HepG2 (cell line): ENCODE results near the gene UBR1. TPM values are rescaled to one million over a fixed set of nuclear protein-coding genes. Genes with fewer than 3 reads are reported as not detected.

Experiments
- AGO1 ChIP-seq: fragments of 200-400 bp; formaldehyde crosslinking; IDR thresholded peaks from 2 replicates; pipeline ENCODE4 v1.6.1; 2017; ENCODE audit warnings: mild to moderate bottlenecking, low read depth, low read length, moderate library complexity; ENCODE audit not compliant: poor library complexity, severe bottlenecking
- ATF2 ChIP-seq: sonication (generic); formaldehyde crosslinking; IDR thresholded peaks from 2 replicates; pipeline ENCODE4 v1.4.0; 2020; ENCODE audit warnings: missing genetic modification reagents
- ATF7-NPFF ChIP-seq: sonication (generic); formaldehyde crosslinking; IDR thresholded peaks from 2 replicates; pipeline ENCODE4 v1.8.1; 2023; ENCODE audit warnings: mild to moderate bottlenecking, low read depth, missing genetic modification reagents, moderate library complexity
- BATF2 ChIP-seq: sonication (generic); formaldehyde crosslinking; IDR thresholded peaks from 2 replicates; pipeline ENCODE4 v1.8.0; 2022; ENCODE audit warnings: mild to moderate bottlenecking, missing genetic modification reagents, moderate library complexity
- CBX2 ChIP-seq, 2 experiments: fragments of 200-600 bp in 1 of 2; sonication (generic); formaldehyde crosslinking in 1 of 2; IDR thresholded peaks; 2 replicates each; pipeline versions ENCODE4 v1.7.0 to v1.8.1; 2018 to 2022; ENCODE audit warnings: low read depth in 2 of 2, low read length in 1 of 2, mild to moderate bottlenecking in 1 of 2, missing genetic modification reagents in 1 of 2
- CREB3 ChIP-seq: sonication (generic); formaldehyde crosslinking; IDR thresholded peaks from 2 replicates; pipeline ENCODE4 v1.5.0; 2020; ENCODE audit warnings: missing genetic modification reagents
- HNRNPK ChIP-seq: fragments of 200-400 bp; formaldehyde crosslinking; IDR thresholded peaks from 2 replicates; pipeline ENCODE4 v1.6.1; 2018; ENCODE audit warnings: low read length, low read depth, moderate library complexity, mild to moderate bottlenecking; ENCODE audit not compliant: poor library complexity, severe bottlenecking
- SNRNP70 ChIP-seq: fragments of 200-400 bp; formaldehyde crosslinking; IDR thresholded peaks from 2 replicates; pipeline ENCODE4 v1.6.1; 2017; ENCODE audit warnings: mild to moderate bottlenecking, low read depth, low read length, moderate library complexity
- SRY ChIP-seq: sonication (generic); formaldehyde crosslinking; IDR thresholded peaks from 2 replicates; pipeline ENCODE4 v1.8.0; 2022; ENCODE audit warnings: mild to moderate bottlenecking, missing genetic modification reagents
- UBTF ChIP-seq: sonication (generic); formaldehyde crosslinking; IDR thresholded peaks from 2 replicates; pipeline ENCODE4 v1.4.0; 2020; ENCODE audit warnings: mild to moderate bottlenecking, missing genetic modification reagents
- ZNF44 ChIP-seq: sonication (generic); formaldehyde crosslinking; IDR thresholded peaks from 2 replicates; pipeline ENCODE4 v1.5.1; 2020; ENCODE audit warnings: mild to moderate bottlenecking, missing genetic modification reagents
- ZNF816 ChIP-seq: sonication (generic); formaldehyde crosslinking; IDR thresholded peaks from 2 replicates; pipeline ENCODE4 v1.8.0; 2022; ENCODE audit warnings: missing genetic modification reagents, mild to moderate bottlenecking, borderline replicate concordance
- polyA plus RNA-seq, 8 experiments: library from polyadenylated mRNA; depleted of rRNA in 3 of 8; stranded (reverse) in 7 of 8; unstranded in 1 of 8; fragments of >200 nt; fragmentation: Illumina TruSeq in 4 of 8; extraction: Trizol in 4 of 8; gene quantifications; 2 replicates each; pipeline versions ENCODE4 v1.2.1 to v1.2.3, GENCODE V29; 2011 to 2016; ENCODE audit warnings: low read depth in 4 of 8, missing spikeins in 1 of 8, mixed read lengths in 1 of 8; ENCODE audit not compliant: insufficient read depth in 1 of 8
- total RNA-seq, 5 experiments: library from RNA; depleted of rRNA; stranded (reverse); fragments of >200 nt; fragmentation: Illumina TruSeq; extraction: Trizol; gene quantifications; 2 replicates each; pipeline ENCODE4 v1.2.3, GENCODE V29; 2016; ENCODE audit warnings: low read depth in 1 of 5

UBR1 gene
- total and polyA plus RNA-seq, 2 of the 13 experiments (the other 11 are each of a cell fraction or from before 2014, with no cell fraction given), result 6.4 to 18.0 TPM

- TF ChIP-seq SNRNP70, result no peak
- peak; percentile 42 for TF ChIP-seq CREB3 (CRISPR knock-in tag)
- TF ChIP-seq ZNF44 (CRISPR knock-in tag), result no peak
- peak; percentile 51 for TF ChIP-seq HNRNPK
- peak; percentile 95 for TF ChIP-seq UBTF (CRISPR knock-in tag)
- no peak for TF ChIP-seq ZNF816
- TF ChIP-seq ATF7-NPFF (CRISPR knock-in tag), result peak; percentile 62
- TF ChIP-seq ATF2, result 0 out of 2 replicates have a peak, but pooled peaks have one; percentile 48
- no peak for TF ChIP-seq CBX2 (IDR thresholded peaks at IDR 0.05; ENCODE audit: low read depth, low read length)
- TF ChIP-seq CBX2 (CRISPR knock-in tag; IDR thresholded peaks at IDR 0.05; ENCODE audit: low read depth), result no peak
- TF ChIP-seq SRY (CRISPR knock-in tag), result peak; percentile 48; the same call in 1 of the 2 replicates
- TF ChIP-seq AGO1, result no peak
- no peak for TF ChIP-seq BATF2 (CRISPR knock-in tag)
Measured at GRCh38 chr15:43133430-43134156, 27.8 kb upstream of the UBR1 start, which contains the start of gene TMEM62 (continued).
